Heart right ventricle (tissue), 16 donors: ENCODE data around the gene KCNA2. TPM values are rescaled to one million over a fixed set of nuclear protein-coding genes. Genes with fewer than 3 reads are reported as not detected.
A peak's percentile ranks its signal among the peaks of the same experiment; 100 is the strongest.

Source experiments
- ATAC-seq, 8 donors: fragments of 200-7000 bp; cut with Tn5 transposase; one replicate each; pipeline ENCODE4 v1.9.1; 2020; ENCODE audit warnings: mild to moderate bottlenecking in 8 of 8, moderate library complexity in 8 of 8, moderate number of reproducible peaks in 1 of 8
- DNase-seq, 2 donors: peaks; one replicate each; pipeline ENCODE4 v3.0.0-alpha.2; 2020
- H3K27ac ChIP-seq, 10 donors: fragments of 200-600 bp; sonication (generic) in 2 of 10; one replicate each; pipeline versions ENCODE4 v1.5.0 to v1.8.0; 2020 to 2022; ENCODE audit warnings: mild to moderate bottlenecking in 3 of 10
- H3K27me3 ChIP-seq, 7 donors: fragments of 200-600 bp; one replicate each; pipeline ENCODE4 v1.8.0; 2021 to 2022; ENCODE audit warnings: mild to moderate bottlenecking in 2 of 7
- H3K36me3 ChIP-seq, 9 donors: fragments of 200-600 bp; sonication (generic) in 1 of 9; one replicate each; pipeline versions ENCODE4 v1.5.0 to v1.8.0; 2020 to 2022; ENCODE audit warnings: mild to moderate bottlenecking in 2 of 9
- H3K4me1 ChIP-seq, 9 donors: fragments of 200-600 bp; sonication (generic) in 1 of 9; one replicate each; pipeline versions ENCODE4 v1.5.0 to v1.8.0; 2020 to 2022; ENCODE audit warnings: mild to moderate bottlenecking in 4 of 9
- H3K4me3 ChIP-seq, 10 donors: fragments of 200-600 bp; sonication (generic) in 2 of 10; one replicate each; pipeline versions ENCODE4 v1.5.0 to v1.8.0; 2020 to 2022; ENCODE audit warnings: mild to moderate bottlenecking in 7 of 10, moderate library complexity in 2 of 10
- H3K9me3 ChIP-seq, 11 donors: fragments of 200-600 bp in 10 of 11; sonication (generic) in 2 of 11; one replicate each; pipeline versions ENCODE4 v1.5.0 to v1.8.0; 2013 to 2022; ENCODE audit warnings: mild to moderate bottlenecking in 2 of 11, control low read depth in 1 of 11, moderate library complexity in 1 of 11
- WGBS, 2 donors: extraction: QIAGEN DNeasy Blood & Tissue Kit; methylation state at CpG; one replicate each; pipeline ENCODE4 v1.1.7; 2013; ENCODE audit warnings: inconsistent platforms in 1 of 2; 5-methylcytosine and 5-hydroxymethylcytosine counted together
- intact Hi-C, 10 donors: fragments of 100-400 bp; cut with DNase I; formaldehyde crosslinking; loops; one replicate each; pipeline versions ENCODE4 v1.11.1 to v1.14.2; 2022
- polyA plus RNA-seq, 2 donors: library from polyadenylated mRNA; stranded (reverse); fragments of 200-250 nt; gene quantifications; one replicate each; pipeline ENCODE4 v1.2.3, GENCODE V29; 2013
- total RNA-seq, 10 donors: library from RNA; stranded (reverse); fragmentation: NEBNext Ultra II Directional in 3 of 10; extraction: Animal tissue kit (Norgen Biotek cat#: 25700) in 3 of 10; gene quantifications; one replicate each; pipeline versions ENCODE4 v1.2.1 to v1.2.4, GENCODE V29; 2021 to 2023
- TF ChIP-seq, protein P1 (sequence below), 9 donors: fragments of 200-600 bp; sonication (generic) in 2 of 9; IDR thresholded peaks; one replicate each; pipeline versions ENCODE4 v1.5.0 to v1.8.0; 2021 to 2022; ENCODE audit warnings: antibody characterized with exemption in 9 of 9, mild to moderate bottlenecking in 5 of 9, moderate library complexity in 1 of 9
- donor health status: Arrhythmogenic right ventricular cardiomyopathy.
- donor health status: ischemic (EF 13 %, LVEDD 7.1; RV severe dilation, severe dysfunction).
- donor health status: healthy with polysubstance abuse.
- donor health status: DM: no; HTN: yes; CAD: no.
- donor health status: DM: no; HTN: no; CAD: no.
- donor health status: ischemic (EF 25% LVEDD 6.9; RV normal size, moderate dysfunction).
- donor health status: ischemic (EF 25% LVEDD 5.7; RV mildly dilated, moderate dysfunction).
- donor health status: healthy.
- donor health status: DM: yes; HTN: yes; CAD: no.
- donor health status: Ischemic cardiomyopathy.
- donor health status: ischemic (EF 35%, LVEDD 5.7; RV mildly dilated, moderate dysfunction).
- donor health status: nonischemic (EF 11% LVEDD 7.7; RV severe dilation, severe dysfunction).
- donor health status: DM: yes; HTN: yes; CAD: no.
- donor health status: PGD.
- donor health status: ischemic (EF 29% LVEDD 5.4; RV normal size, mild dysfunction).
- donor health status: nonischemic (EF 23%, LVEDD 6.1; RV moderate dilation, normal function).

KCNA2 gene
- total and polyA plus RNA-seq, 12 donors: 0.04 to 1.6 (median 0.75) TPM

DNA sequence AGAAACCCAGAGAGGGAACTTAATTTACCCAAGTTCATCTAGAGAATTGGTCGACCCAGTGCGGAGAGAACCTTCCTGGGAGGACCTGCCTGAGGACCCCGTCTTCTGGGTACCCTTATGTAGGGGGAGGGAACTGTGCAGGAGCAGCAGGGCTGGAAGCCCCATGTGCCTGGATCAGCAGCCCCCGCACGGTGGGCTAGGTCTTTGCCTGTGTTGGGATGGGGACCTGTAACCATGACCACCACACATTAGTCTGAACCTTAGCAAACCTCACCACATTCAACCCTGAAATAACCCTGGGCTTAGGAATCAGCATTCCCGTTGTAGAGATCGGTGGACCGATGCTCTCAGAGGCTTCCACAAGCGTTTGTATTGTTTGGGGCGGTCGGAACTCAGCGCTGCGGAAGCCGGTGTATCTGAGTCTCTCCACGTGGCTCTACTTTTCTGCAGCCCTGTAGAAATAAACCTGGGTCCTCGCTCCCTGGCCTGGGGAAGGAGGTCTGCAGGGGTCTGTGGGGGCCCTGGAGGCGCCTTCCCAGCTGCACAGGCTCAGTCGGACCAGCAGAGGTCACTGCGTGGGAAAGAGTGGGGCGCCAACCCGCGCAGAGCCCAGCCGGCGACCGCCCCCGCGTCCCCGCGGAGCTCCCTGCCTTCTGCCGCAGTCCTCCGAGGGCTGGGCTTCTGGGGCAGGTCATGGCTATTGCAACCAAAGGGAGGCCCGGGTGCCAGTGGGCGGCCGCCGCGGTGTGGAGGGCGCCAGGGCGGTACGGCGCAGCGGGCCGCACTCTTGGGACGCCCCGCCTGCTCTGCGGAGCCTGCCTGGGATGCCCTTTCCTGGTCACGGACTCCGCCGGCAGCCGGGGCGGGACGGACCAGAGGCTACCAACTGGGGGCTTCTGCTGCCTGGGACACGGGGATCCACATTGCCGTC, 51.0 kb downstream of the KCNA2 start:
- TF ChIP-seq, protein P1, sequence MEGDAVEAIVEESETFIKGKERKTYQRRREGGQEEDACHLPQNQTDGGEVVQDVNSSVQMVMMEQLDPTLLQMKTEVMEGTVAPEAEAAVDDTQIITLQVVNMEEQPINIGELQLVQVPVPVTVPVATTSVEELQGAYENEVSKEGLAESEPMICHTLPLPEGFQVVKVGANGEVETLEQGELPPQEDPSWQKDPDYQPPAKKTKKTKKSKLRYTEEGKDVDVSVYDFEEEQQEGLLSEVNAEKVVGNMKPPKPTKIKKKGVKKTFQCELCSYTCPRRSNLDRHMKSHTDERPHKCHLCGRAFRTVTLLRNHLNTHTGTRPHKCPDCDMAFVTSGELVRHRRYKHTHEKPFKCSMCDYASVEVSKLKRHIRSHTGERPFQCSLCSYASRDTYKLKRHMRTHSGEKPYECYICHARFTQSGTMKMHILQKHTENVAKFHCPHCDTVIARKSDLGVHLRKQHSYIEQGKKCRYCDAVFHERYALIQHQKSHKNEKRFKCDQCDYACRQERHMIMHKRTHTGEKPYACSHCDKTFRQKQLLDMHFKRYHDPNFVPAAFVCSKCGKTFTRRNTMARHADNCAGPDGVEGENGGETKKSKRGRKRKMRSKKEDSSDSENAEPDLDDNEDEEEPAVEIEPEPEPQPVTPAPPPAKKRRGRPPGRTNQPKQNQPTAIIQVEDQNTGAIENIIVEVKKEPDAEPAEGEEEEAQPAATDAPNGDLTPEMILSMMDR (IDR thresholded peaks at IDR 0.05): peak; percentile 44 to 89 (median 79)
- DNase-seq (peak; percentile 44 to 65), ATAC-seq (peak; percentile 81 to 93 (median 84))
- Histone ChIP-seq H3K27me3 (peaks cover 0 to 69% (median 43%) of the 10 kb centered on the region in 7 donors), H3K4me3 (peak overlapping the region in 9 of 10 donors; percentile 12 to 55 (median 52)), H3K9me3 (no peaks in the 10 kb centered on the region), H3K36me3 (no peaks in the 10 kb centered on the region), H3K27ac (peak overlapping the region in 3 of 10 donors; percentile 2 to 56 (median 23)), H3K4me1 (peaks cover 0 to 24% (median 12%) of the 10 kb centered on the region in 9 donors)
- intact Hi-C loops: loop anchor here (1.0 to 10.0 kb wide), 9 partner anchors 52 to 230 kb away; partner anchors contain the start of gene KCNA2 (in 1 of the 10)
- 9% methylated on average over 53 of the region's 53 CpGs for WGBS, 2 donors

DNA sequence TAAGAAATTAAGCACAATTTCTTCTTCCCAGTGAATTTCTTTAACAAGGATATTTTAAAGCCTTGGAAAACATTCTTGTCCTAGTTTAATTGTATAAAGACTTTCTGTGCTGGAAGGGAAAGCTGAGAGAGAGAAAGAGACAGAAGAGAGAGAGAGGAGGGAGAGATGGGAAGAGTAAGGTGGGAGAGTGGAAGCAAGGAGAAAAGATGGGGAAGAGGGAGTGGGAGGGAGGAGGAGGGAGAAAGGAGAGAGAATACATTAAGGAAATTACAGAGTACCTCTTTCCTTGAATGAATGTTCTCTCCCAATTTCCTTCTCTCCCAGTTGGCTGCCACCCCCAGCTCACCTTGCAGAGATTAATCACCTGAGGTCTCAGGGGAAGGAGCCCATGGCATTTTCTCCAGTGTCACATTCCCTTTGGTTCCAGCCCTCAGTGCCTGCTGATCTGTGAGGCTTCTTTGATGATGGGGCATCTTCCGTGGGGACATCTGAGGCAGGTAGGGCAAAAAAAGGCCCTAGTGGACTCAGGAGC, 54.8 kb downstream of the KCNA2 start:
- 76 to 83% methylated on average over 1 of the region's 1 CpG for WGBS, 2 donors
- DNase-seq (no peak), ATAC-seq (no peak)
- Histone ChIP-seq H3K4me3 (no peak overlapping the region), H3K27me3 (peaks cover 0 to 61% (median 43%) of the 10 kb centered on the region in 7 donors), H3K27ac (no peak overlapping the region), H3K9me3 (no peaks in the 10 kb centered on the region), H3K36me3 (no peaks in the 10 kb centered on the region), H3K4me1 (peaks cover 0 to 19% (median 12%) of the 10 kb centered on the region in 9 donors)
- intact Hi-C loops: loop anchor here in 5 of 10 donors (5.0 to 10.0 kb wide), 3 partner anchors 56 to 233 kb away; partner anchors contain the start of gene KCNA2 (in 1 of the 5)
- TF ChIP-seq, protein P1 (IDR thresholded peaks at IDR 0.05): no peak

GRCh38 chr1:110549831-110550230, 56.3 kb downstream of the KCNA2 start:
- Histone ChIP-seq H3K9me3 (no peaks in the 10 kb centered on the region), H3K27ac (no peak overlapping the region), H3K27me3 (peaks cover 0 to 51% (median 36%) of the 10 kb centered on the region in 7 donors), H3K4me1 (peaks cover 0 to 4% (median under 1%) of the 10 kb centered on the region in 9 donors), H3K4me3 (no peak overlapping the region), H3K36me3 (no peaks in the 10 kb centered on the region)
- ATAC-seq: no peak
- no peak for DNase-seq
- TF ChIP-seq, protein P1 (IDR thresholded peaks at IDR 0.05): no peak
- 45 to 64% methylated on average over 2 of the region's 2 CpGs for WGBS, 2 donors
- intact Hi-C loops: loop anchor here in 5 of 10 donors (5.0 to 10.0 kb wide), 3 partner anchors 57 to 235 kb away; partner anchors contain the start of gene KCNA2 (in 1 of the 5)

- peak in 1 of 8 donors; percentile 47 for ATAC-seq
- no peak overlapping the region for H3K27ac ChIP-seq
- H3K4me1 ChIP-seq: no peaks in the 10 kb centered on the region
- no peaks in the 10 kb centered on the region for H3K9me3 ChIP-seq
- no peaks in the 10 kb centered on the region for H3K36me3 ChIP-seq
- 58 to 61% methylated on average over 4 of the region's 4 CpGs for WGBS, 2 donors
- H3K27me3 ChIP-seq: peaks cover 0 to 45% (median 31%) of the 10 kb centered on the region in 7 donors
- TF ChIP-seq, protein P1 (IDR thresholded peaks at IDR 0.05): peak in 7 of 9 donors; percentile 22 to 42 (median 40)
- intact Hi-C loops: no loop called here
- DNase-seq: no peak
- no peak overlapping the region for H3K4me3 ChIP-seq
These were observed 57.8 kb downstream of the KCNA2 start for GRCh38 chr1:110548381-110548780.
